Natural killer cell (primary cell): Measurements from ENCODE around the gene TIFAB. TPM values are rescaled to one million over a fixed set of nuclear protein-coding genes. Genes with fewer than 3 reads are reported as not detected.
A peak's percentile ranks its signal among the peaks of the same experiment; 100 is the strongest.

Experiments
- ATAC-seq, 3 donors: fragments of 150-1000 bp in 2 of 3; fragments of 200-7000 bp in 1 of 3; cut with Tn5 transposase; 1 replicate in 1 of 3; 2 replicates in 2 of 3; pipeline ENCODE4 v1.10.0; 2021; ENCODE audit warnings: mild to moderate bottlenecking in 2 of 3, moderate library complexity in 2 of 3
- DNase-seq, 2 donors: peaks; one replicate each; pipeline versions ENCODE4 v3.0.0 to v3.0.0-alpha.2; 2013 to 2021; ENCODE audit warnings: mixed read lengths in 1 of 2
- H3K27ac ChIP-seq: one replicate; pipeline ENCODE4 v1.5.1; 2013; ENCODE audit warnings: mild to moderate bottlenecking, low read length
- H3K27me3 ChIP-seq: one replicate; pipeline ENCODE4 v1.6.1; 2013; ENCODE audit warnings: low read length; ENCODE audit not compliant: control insufficient read depth, insufficient read depth
- H3K36me3 ChIP-seq: one replicate; pipeline ENCODE4 v1.6.1; 2013; ENCODE audit warnings: low read length; ENCODE audit not compliant: control insufficient read depth, insufficient read depth
- H3K4me1 ChIP-seq: one replicate; pipeline ENCODE4 v1.6.1; 2013; ENCODE audit warnings: low read length; ENCODE audit not compliant: control insufficient read depth, insufficient read depth
- H3K4me3 ChIP-seq: one replicate; pipeline ENCODE4 v1.5.1; 2013; ENCODE audit warnings: low read length
- H3K9me3 ChIP-seq: one replicate; pipeline ENCODE4 v1.6.1; 2013; ENCODE audit warnings: low read length; ENCODE audit not compliant: control insufficient read depth, insufficient read depth
- H3K27ac Mint-ChIP-seq, 2 donors: one replicate each; pipeline ENCODE4 v1.8.0; 2022; ENCODE audit warnings: mild to moderate bottlenecking in 2 of 2, mixed read lengths in 2 of 2, moderate library complexity in 1 of 2
- H3K27me3 Mint-ChIP-seq, 2 donors: one replicate each; pipeline ENCODE4 v1.8.0; 2022; ENCODE audit warnings: low read depth in 2 of 2, mixed read lengths in 2 of 2
- H3K36me3 Mint-ChIP-seq: one replicate; pipeline ENCODE4 v1.8.0; 2022; ENCODE audit warnings: mixed read lengths
- H3K4me1 Mint-ChIP-seq, 2 donors: one replicate each; pipeline ENCODE4 v1.8.0; 2022; ENCODE audit warnings: mixed read lengths in 2 of 2
- H3K4me3 Mint-ChIP-seq: one replicate; pipeline ENCODE4 v1.8.0; 2022; ENCODE audit warnings: mild to moderate bottlenecking, moderate library complexity, mixed read lengths
- H3K9me3 Mint-ChIP-seq, 2 donors: one replicate each; pipeline ENCODE4 v1.8.0; 2022; ENCODE audit warnings: mixed read lengths in 2 of 2
- WGBS: methylation state at CpG from one replicate; pipeline ENCODE4 v1.1.7; 2013; ENCODE audit warnings: missing lambda C conversion rate; ENCODE audit not compliant: insufficient coverage; 5-methylcytosine and 5-hydroxymethylcytosine counted together
- intact Hi-C: fragments of 100-400 bp; cut with micrococcal nuclease; formaldehyde crosslinking; loops from one replicate; pipeline ENCODE4 v1.14.2; 2022
- total RNA-seq, 4 donors: library from RNA; stranded (reverse); fragments of 120-200 nt in 1 of 4; gene quantifications; one replicate each; pipeline versions ENCODE4 v1.2.3 to v1.2.4, GENCODE V29; 2013 to 2022
- TF ChIP-seq, protein P1 (sequence below): fragments of 200-600 bp; IDR thresholded peaks from one replicate; pipeline ENCODE4 v1.8.0; 2022; ENCODE audit warnings: antibody characterized with exemption

TIFAB gene
- total RNA-seq, 3 donors from 2014 or later (not counting 1 experiment from before 2014, with no cell fraction given) = 0.05 to 0.21 TPM; not detected in 1

DNA sequence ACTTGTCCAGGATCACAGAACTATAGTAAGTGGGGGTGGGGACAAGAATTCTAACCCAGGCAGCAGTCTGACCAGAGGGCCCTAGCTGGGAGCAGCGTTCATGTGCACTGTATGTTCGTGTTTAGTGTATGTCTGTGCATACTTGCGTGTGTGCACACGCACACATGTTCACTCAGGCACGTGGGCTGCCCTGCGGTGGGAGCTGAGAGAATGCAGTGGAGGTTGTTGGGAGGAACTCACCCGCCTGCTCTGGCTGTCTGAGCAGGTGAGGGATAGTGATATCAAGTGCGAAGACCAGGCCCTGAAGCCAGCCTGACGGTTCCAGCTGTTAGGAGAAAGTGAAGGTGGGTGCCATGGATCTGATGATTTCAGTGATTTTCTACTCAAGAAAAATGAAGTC, 5.9 kb downstream of the TIFAB start:
- Mint-ChIP-seq H3K27me3 (peaks cover 8 to 10% of the 10 kb centered on the region in 2 donors), H3K4me3 (no peak overlapping the region), H3K36me3 (no peaks in the 10 kb centered on the region), H3K27ac (no peak overlapping the region), H3K4me1 (peaks cover 9 to 11% of the 10 kb centered on the region in 2 donors), H3K9me3 (no peaks in the 10 kb centered on the region)
- ATAC-seq (no peak), DNase-seq (no peak)
- Histone ChIP-seq H3K9me3 (no peaks in the 10 kb centered on the region), H3K27ac (no peak overlapping the region), H3K27me3 (no peaks in the 10 kb centered on the region), H3K4me1 (peaks cover 23% of the 10 kb centered on the region), H3K36me3 (no peaks in the 10 kb centered on the region), H3K4me3 (no peak overlapping the region)
- WGBS = 71% methylated on average over 9 of the region's 9 CpGs
- intact Hi-C loops = no loop called here
- TF ChIP-seq, protein P1, sequence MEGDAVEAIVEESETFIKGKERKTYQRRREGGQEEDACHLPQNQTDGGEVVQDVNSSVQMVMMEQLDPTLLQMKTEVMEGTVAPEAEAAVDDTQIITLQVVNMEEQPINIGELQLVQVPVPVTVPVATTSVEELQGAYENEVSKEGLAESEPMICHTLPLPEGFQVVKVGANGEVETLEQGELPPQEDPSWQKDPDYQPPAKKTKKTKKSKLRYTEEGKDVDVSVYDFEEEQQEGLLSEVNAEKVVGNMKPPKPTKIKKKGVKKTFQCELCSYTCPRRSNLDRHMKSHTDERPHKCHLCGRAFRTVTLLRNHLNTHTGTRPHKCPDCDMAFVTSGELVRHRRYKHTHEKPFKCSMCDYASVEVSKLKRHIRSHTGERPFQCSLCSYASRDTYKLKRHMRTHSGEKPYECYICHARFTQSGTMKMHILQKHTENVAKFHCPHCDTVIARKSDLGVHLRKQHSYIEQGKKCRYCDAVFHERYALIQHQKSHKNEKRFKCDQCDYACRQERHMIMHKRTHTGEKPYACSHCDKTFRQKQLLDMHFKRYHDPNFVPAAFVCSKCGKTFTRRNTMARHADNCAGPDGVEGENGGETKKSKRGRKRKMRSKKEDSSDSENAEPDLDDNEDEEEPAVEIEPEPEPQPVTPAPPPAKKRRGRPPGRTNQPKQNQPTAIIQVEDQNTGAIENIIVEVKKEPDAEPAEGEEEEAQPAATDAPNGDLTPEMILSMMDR = no peak

DNA sequence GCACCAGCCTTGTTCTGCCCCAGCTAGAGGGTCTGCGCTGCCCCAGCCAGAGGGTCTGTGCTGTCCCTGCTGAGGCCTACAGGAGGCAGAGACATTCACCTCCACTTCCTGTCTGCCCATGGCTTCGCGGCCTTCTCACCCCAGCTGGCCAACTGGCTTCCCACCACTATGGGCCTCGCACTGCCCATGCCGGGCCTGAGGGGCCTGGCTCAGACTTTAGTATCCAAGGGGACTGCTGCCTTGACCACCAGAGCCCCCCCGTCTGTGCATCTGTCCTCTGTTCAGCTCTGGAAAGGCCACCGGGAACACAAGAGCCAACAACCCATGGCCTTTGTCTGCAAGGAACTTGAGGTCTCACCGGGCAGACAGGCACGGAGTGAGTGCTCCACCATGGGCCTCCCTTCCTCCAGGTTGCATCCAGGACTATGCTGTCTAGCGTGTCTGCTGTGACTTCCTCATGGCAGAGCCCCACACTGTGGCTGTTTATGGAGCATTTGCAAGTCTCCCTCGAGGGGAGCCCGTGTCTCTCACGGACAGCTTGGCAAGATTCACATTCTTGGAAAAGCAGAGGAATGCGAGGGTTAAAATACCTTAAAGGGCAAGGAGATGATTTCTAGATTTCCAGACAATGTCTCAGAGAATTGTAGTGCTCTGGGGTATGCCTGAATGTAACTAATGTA, 6.7 kb downstream of the TIFAB start:
- ATAC-seq = no peak
- no peaks in the 10 kb centered on the region for H3K36me3 Mint-ChIP-seq
- TF ChIP-seq, protein P1 = no peak
- H3K27ac Mint-ChIP-seq = no peak overlapping the region
- Histone ChIP-seq H3K9me3 (no peaks in the 10 kb centered on the region), H3K27ac (no peak overlapping the region), H3K27me3 (no peaks in the 10 kb centered on the region), H3K4me1 (peaks cover 23% of the 10 kb centered on the region), H3K4me3 (no peak overlapping the region), H3K36me3 (no peaks in the 10 kb centered on the region)
- H3K4me1 Mint-ChIP-seq = peaks cover 9 to 11% of the 10 kb centered on the region in 2 donors
- intact Hi-C loops = no loop called here
- peaks cover 8 to 12% of the 10 kb centered on the region in 2 donors for H3K27me3 Mint-ChIP-seq
- DNase-seq = no peak
- no peaks in the 10 kb centered on the region for H3K9me3 Mint-ChIP-seq
- 74% methylated on average over 14 of the region's 14 CpGs for WGBS
- no peak overlapping the region for H3K4me3 Mint-ChIP-seq

DNA sequence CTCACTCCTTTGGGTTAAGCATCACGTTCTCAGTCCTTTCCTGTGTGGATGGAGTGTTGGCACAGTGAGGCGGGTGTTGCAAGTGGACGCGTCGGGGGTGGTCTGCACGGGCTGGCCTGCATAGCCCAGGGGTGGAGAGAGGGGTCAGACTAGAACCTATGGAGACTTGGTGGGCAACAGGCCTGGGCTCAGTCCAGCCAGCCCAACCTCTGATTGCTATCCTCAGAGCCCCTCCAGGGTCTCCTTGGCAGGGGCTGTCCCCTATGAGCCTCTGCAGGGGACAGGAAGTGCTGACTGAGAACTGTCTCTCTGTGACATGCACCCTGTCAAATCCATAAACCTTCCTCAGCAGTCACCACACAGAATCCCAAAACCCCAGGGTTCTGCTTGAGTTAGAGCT, 7.3 kb downstream of the TIFAB start:
- TF ChIP-seq, protein P1 = no peak
- Mint-ChIP-seq H3K9me3 (no peaks in the 10 kb centered on the region), H3K27me3 (peaks cover 8 to 12% of the 10 kb centered on the region in 2 donors), H3K4me3 (no peak overlapping the region), H3K27ac (no peak overlapping the region), H3K4me1 (peaks cover 9 to 11% of the 10 kb centered on the region in 2 donors), H3K36me3 (no peaks in the 10 kb centered on the region)
- H3K27me3 ChIP-seq = no peaks in the 10 kb centered on the region
- no peak for DNase-seq
- ATAC-seq = no peak
- WGBS = 91% methylated on average over 6 of the region's 6 CpGs
- no peaks in the 10 kb centered on the region for H3K36me3 ChIP-seq
- intact Hi-C loops = no loop called here
- H3K9me3 ChIP-seq = no peaks in the 10 kb centered on the region
- H3K4me3 ChIP-seq = no peak overlapping the region
- no peak overlapping the region for H3K27ac ChIP-seq
- peaks cover 23% of the 10 kb centered on the region for H3K4me1 ChIP-seq

DNA sequence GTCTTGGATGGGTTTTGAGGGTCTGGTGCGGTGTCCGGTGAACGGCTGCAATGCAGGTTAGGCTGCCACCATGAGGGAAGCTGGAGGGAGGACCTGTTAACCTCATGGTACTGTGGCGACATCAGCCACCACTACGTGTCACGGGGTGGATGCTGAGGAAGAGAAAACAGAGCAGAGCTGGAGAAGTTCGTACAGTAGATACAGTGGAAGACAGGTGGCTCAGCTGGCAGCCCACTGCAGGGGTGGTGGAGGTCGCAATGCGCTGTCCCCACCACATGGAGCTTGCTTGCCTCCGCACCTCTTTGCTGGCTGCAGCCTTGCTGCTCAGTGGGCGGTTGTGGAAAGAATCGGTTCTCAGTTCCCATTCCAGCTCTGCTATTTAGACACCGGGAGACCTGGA, 7.8 kb downstream of the TIFAB start:
- Histone ChIP-seq H3K36me3 (no peaks in the 10 kb centered on the region), H3K4me1 (peaks cover 23% of the 10 kb centered on the region), H3K27ac (no peak overlapping the region), H3K4me3 (no peak overlapping the region), H3K9me3 (no peaks in the 10 kb centered on the region), H3K27me3 (no peaks in the 10 kb centered on the region)
- Mint-ChIP-seq H3K27me3 (peaks cover 8 to 9% of the 10 kb centered on the region in 2 donors), H3K9me3 (no peaks in the 10 kb centered on the region), H3K27ac (no peak overlapping the region), H3K4me1 (peaks cover 9 to 11% of the 10 kb centered on the region in 2 donors), H3K4me3 (no peak overlapping the region), H3K36me3 (no peaks in the 10 kb centered on the region)
- ATAC-seq = peak in 2 of 3 donors; percentile 49 to 86
- WGBS = 45% methylated on average over 13 of the region's 13 CpGs
- intact Hi-C loops = no loop called here
- DNase-seq = no peak
- TF ChIP-seq, protein P1 = no peak
